GM19468 (cell line): Measurements from ENCODE around the gene TMEM54.

ENCODE experiments used
- ATAC-seq: cut with Tn5 transposase; IDR thresholded peaks from one replicate; pipeline ENCODE4 v1.9.1; 2021; ENCODE audit warnings: mild to moderate bottlenecking, moderate library complexity, moderate number of reproducible peaks; ENCODE audit not compliant: unreplicated experiment; ENCODE audit errors: extremely low read depth

The TMEM54 gene

DNA sequence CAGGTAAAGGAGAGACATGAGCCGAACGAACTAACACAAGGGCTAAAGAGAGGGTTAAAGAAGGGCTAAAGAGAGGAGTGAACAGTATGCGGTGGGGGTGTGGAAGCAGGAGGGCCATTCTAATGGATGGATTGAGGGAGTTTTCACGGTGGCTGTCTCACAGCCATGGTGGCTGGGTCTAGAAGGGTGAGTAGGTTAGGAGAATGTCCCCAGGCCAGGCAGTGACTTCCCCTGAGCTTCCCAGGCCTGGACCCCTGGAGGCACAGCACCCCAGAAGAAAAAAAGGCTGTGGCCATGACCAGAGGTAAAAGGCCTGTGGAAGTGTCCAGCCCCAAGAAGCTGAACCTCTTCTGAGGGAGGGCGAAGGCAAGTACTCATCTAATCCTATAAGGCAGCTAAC, 34.0 kb downstream of the TMEM54 start:
- ATAC-seq, result no peak

GRCh38 chr1:32865639-32866405, 35.4 kb downstream of the TMEM54 start:
- no peak for ATAC-seq

GRCh38 chr1:32864375-32865019, 36.7 kb downstream of the TMEM54 start:
- no peak for ATAC-seq

DNA sequence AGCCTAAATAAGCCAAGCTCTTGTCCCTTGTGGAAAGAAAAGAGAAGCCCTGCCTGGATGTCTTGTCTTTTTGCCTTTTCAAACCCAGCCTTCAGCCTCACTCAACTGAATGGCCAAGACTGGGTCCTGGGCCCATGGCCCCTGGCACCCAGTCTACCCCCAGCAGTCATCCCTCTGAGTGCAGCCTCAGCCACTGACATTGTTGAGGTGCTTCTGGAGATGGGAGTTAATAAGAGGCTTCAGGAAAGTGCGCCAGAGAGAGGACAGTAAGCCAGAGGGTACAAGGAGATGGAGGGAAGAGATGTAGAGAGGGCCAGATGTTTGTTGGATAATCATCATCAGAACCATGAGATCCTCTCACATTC, 37.3 kb downstream of the TMEM54 start:
- ATAC-seq, result no peak

DNA sequence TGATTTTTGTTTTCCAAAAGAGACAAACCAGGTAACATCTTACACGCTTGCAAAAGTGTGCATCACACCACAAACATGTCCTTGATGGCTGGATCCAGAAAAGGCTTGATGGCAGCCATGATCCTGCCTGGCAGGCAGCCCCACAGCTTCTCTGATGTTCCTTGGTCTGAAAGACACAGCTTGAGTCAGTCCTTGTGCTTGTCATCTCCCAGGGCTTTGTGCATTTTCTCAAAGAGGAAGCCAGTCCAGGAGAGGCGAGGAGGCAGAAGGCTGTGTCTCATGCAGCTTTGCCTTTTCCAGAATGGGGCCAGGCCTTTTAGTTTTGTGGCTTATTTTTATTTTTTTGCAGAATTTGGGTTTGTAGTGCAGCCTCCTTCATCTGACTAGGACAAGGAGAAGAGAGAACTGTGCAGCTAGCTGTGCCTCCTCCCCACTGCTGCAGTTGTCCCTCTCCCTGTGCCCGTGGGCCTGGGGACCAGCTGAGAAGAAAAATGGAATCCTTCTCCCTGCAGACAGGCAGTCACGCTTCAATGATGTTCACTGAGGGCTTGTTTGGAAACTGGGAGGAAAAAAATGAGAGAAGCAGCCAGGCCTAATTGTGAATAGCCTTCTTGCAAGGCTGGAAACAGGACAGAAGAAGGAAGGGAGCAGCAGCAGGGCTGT, 37.8 kb downstream of the TMEM54 start:
- ATAC-seq, result no peak

- no peak for ATAC-seq
Observed at GRCh38 chr1:32861904-32862695, 39.1 kb downstream of the TMEM54 start.

DNA sequence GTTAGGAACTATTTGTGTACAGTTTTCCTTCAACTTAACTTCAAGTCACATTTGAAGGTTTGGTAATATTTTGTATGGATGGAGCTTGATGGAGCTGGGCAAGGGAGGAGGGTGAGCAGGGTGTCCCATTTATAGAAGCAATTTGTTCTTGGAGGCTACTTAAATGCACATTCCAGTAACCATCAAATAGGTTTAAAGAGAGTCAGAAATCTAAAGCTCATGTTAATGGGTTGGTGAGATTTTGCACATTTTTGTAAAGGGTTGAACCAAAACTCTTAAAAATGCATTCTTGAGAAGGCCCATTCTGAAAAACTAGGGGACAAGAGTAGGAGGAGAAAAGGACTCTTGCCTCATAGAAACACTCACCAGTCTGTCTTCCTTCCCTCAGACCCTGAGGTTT, 40.6 kb downstream of the TMEM54 start:
- no peak for ATAC-seq

DNA sequence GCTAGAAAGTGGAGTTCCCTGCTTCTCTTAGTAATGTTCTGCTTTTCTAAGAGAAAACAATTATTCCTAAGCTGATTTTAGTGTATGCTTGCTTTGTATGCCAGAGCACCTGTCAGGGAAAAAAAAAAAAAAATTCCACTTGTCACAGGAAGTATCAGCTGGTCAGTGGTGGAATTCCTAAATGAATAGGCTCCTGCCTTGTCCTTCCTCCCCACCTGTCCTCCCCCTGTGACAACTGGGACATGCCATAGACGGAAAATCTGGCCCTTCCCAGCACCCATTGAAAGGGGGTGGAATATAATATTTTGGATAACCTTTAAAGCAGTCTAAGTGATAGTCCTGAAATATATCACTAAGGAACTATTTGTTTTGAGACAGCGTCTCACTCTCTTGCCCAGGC, 41.3 kb downstream of the TMEM54 start:
- no peak for ATAC-seq

DNA sequence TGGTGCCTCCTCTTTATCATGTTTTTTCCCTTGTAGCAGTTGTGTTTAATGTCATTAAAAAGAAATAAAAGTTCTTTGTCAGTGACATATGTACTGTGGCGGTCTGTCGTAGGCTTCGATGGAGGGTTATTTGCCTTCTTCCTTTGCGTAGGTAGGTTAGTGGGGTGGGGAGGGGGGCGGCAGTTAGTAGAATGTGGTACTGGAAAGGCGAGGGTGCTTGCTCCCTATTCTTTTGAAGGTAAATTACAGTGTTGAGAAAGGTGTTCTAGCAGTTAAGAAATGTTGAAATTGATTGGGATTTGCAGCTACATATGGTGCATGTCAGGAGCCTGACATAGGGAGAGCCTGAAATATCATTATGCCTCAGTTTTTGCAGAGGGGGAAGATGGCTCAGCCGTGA, 42.4 kb downstream of the TMEM54 start:
- no peak for ATAC-seq

- ATAC-seq, result no peak
Observed at GRCh38 chr1:32858136-32858535, 43.1 kb downstream of the TMEM54 start.

- ATAC-seq, result no peak
Observed at GRCh38 chr1:32855861-32856617, 45.1 kb downstream of the TMEM54 start.

- ATAC-seq, result no peak
Observed at GRCh38 chr1:32848354-32849063, 52.7 kb downstream of the TMEM54 start.
